DOHH2 (cell line): ENCODE results near the gene GFPT1.

ENCODE experiments used
- EZH2phosphoT487 ChIP-seq: fragments of 200-600 bp; sonication (generic); IDR thresholded peaks from 2 replicates; pipeline ENCODE4 v1.6.1; 2017; ENCODE audit warnings: borderline replicate concordance, mild to moderate bottlenecking, antibody characterized with exemption, low read length, moderate library complexity, mixed read lengths
- TF ChIP-seq, protein P1 (sequence below): fragments of 200-600 bp; sonication (generic); IDR thresholded peaks from one replicate; pipeline ENCODE4 v1.5.1; 2014; ENCODE audit warnings: antibody characterized with exemption, mild to moderate bottlenecking, low read depth, low read length; ENCODE audit not compliant: poor library complexity, severe bottlenecking

GRCh38 chr2:69311024-69311416 is 76.0 kb downstream of the GFPT1 start:
- TF ChIP-seq, protein P1, sequence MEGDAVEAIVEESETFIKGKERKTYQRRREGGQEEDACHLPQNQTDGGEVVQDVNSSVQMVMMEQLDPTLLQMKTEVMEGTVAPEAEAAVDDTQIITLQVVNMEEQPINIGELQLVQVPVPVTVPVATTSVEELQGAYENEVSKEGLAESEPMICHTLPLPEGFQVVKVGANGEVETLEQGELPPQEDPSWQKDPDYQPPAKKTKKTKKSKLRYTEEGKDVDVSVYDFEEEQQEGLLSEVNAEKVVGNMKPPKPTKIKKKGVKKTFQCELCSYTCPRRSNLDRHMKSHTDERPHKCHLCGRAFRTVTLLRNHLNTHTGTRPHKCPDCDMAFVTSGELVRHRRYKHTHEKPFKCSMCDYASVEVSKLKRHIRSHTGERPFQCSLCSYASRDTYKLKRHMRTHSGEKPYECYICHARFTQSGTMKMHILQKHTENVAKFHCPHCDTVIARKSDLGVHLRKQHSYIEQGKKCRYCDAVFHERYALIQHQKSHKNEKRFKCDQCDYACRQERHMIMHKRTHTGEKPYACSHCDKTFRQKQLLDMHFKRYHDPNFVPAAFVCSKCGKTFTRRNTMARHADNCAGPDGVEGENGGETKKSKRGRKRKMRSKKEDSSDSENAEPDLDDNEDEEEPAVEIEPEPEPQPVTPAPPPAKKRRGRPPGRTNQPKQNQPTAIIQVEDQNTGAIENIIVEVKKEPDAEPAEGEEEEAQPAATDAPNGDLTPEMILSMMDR: no peak
- TF ChIP-seq EZH2phosphoT487: no peak
